HG02973 (cell line): ENCODE results near the gene LSM14B.
A peak's percentile ranks its signal among the peaks of the same experiment; 100 is the strongest.
"Not testable (repeated sequence)": the region's sequence is repeated elsewhere in the genome, so short reads cannot be mapped to it uniquely, and the experiment has no call there.

Source experiments
- ATAC-seq: cut with Tn5 transposase; IDR thresholded peaks from one replicate; pipeline ENCODE4 v1.9.1; 2021; ENCODE audit warnings: moderate library complexity; ENCODE audit not compliant: unreplicated experiment

Gene LSM14B

GRCh38 chr20:62121776-62122653 is at the start of gene LSM14B:
LSM14B (plus strand) TSS chr20:62122475; CDS start chr20:62122667, 192 bp downstream.
- peak; percentile 76 for ATAC-seq

- no peak for ATAC-seq
Observed at GRCh38 chr20:62073323-62073722, 49.0 kb upstream of the LSM14B start.

- no peak for ATAC-seq
Observed at GRCh38 chr20:62079166-62079565, 43.1 kb upstream of the LSM14B start.

DNA sequence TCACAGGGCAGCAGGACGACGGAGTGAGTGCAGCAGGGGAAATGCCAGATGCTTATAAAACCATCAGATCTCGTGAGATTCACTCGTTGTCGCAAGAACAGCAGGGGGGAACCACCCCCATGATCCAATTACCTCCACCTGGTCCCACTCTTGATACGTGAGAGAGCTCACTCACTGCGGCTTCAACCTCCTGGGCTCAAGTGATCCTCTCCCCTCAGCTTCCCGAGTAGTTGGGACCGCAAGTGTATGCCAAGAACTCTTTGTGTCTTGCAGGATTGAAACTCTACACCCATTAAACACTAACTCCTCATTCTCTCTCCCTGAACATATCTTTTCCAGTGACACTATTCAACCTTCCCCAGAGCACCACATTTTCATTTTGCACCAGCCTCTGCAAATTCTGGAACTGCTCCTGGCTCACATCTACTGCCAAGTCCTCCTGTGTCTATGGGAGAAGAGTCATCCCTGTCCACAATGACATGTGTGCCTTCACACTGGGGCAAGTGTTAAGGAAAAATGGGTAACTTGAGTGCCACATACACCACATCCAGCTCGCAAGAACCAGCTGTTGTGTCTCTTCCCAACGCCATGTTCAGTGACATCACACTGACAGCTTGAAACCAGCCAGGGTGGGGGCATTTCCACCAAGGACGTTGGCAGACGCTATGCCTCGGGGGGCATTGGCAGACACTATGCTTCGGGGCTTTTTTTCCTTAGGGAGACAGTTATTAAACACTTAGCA is 41.9 kb upstream of the LSM14B start:
- no peak for ATAC-seq

DNA sequence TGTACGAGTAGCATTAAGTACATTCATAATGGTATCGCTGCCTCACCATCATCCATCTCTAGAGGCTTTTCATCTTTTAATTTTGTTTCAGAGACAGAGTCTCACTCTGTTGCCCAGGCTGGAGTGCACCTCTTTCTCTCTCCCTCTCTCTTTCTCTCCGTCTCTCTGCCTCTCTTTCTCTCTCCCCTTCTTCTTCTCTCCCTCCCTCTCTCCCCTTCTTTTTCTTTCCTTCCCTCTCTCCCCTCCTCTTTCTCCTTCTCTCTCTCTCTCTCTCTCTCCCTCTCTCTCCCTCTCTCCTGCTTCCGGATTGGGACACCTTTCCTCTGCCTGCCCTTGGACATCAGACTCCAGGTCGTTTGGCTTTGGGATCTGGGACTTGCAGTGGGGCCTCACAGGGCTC is 39.0 kb upstream of the LSM14B start:
- no peak for ATAC-seq

GRCh38 chr20:62084224-62084623 is 38.1 kb upstream of the LSM14B start:
- ATAC-seq = not testable (repeated sequence)

DNA sequence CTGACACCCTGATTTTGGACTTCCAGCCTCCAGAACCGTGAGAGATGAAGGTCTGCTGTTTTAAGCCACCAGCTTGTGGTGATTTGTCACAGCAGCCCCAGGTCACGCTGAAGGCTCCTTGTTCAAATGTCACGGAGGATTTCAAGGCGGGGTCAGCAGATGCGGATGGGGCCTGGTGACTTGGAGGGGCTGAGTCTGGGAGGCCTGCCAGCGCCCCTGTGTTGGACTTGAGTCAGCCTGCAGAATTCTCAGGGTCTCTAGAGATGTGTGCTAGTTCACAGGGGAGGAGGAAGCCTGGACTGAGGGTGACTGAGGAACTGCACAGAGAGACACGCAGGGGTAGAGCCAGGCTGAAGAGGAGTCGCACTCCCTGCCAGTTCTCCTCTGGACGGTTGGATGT is 37.1 kb upstream of the LSM14B start:
- ATAC-seq = no peak

- no peak for ATAC-seq
Observed at GRCh38 chr20:62087227-62087626, 35.0 kb upstream of the LSM14B start.

GRCh38 chr20:62087632-62088031 is 34.6 kb upstream of the LSM14B start:
- ATAC-seq = no peak

- no peak for ATAC-seq
Observed at GRCh38 chr20:62088258-62089127, 33.8 kb upstream of the LSM14B start.

GRCh38 chr20:62089393-62089792 is 32.9 kb upstream of the LSM14B start:
- ATAC-seq = no peak

DNA sequence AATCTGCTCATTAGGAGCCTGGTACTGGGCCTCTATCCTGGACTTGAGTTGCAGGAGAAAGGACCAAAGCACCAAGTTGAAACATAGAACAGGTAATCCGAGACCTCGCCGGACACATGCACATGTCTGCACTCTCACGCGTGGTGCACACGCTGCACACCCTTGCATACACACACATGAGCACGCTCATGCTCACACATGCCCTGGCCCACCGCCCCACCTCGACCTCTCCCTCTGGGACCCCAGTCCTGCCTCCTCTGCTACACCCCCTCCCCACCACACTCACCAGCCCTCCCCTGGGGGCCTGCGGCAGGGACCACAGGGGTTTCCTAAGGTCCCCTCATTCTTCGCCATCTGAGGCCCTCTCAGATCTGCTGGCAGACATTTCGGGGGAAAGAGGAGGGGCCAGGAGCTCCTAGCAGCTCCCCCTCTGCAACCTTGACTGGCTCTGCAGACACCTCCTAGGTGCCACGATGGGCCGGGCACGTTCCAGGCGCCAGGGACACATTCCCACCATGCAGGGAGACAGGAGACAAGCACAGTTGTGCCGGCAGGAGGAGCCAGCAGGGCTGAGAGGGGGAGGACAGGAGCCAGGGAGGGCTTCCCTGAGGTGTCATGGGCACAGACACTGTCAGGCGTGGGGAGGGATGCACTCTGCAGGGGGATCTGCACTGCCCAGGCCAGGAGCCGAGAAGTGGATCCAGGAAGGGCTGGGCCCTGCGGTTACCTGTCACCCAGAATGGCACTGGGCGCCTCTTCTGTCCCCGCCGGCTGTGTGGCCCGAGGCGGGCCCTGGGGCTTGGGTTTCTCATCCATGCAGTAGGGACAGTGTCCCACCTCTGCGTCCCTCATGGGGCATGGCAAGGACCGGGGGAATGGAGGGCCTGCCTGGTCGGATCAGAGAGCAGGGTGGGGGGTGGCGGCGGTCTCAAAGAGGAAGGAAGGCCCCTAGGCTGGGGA is 25.6 kb upstream of the LSM14B start:
- ATAC-seq = no peak

DNA sequence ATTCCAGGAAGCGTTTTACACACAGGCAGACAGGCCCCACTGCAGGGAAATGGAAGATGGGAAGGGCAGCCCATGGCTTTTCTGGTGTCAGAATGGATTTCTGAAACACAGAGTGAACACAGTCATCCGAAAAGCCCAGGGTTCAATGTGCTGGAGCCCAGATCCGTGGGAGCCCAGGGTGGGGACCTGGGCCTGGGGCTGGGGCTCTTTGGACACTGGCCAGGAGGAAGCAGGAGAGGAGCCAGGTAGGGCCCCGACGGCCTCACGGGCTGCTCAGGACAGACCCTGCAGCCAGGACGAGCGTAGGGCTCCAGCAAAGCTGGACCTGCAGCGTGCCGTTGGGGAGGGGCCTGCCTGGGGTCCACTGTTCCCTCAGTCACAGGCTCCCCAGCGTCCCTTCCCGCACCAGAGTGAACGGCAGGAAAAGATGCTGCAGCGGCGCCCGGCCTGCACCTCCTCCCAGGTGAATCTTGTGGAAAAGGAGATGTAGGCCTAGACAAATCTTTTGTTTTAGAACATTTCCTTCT is 24.3 kb upstream of the LSM14B start:
- no peak for ATAC-seq

DNA sequence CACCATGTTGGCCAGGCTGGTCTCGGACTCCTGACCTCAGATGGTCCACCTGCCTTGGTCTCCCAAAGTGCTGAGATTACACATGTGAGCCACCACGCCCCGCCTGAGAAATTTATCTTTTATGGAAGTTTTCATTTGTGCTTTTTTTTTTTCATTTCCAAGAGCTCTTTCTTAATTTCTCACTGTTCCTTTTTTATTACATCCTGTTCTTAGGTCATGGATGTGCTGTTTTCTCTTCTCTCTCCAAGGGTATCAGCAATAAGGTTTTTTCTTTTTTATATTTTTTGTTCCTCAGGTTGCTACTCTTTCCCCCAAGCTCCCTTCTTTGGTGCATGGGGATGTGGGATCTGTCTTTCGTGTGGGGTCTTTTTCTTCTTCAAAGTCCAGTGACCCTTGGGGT is 21.2 kb upstream of the LSM14B start:
- no peak for ATAC-seq

DNA sequence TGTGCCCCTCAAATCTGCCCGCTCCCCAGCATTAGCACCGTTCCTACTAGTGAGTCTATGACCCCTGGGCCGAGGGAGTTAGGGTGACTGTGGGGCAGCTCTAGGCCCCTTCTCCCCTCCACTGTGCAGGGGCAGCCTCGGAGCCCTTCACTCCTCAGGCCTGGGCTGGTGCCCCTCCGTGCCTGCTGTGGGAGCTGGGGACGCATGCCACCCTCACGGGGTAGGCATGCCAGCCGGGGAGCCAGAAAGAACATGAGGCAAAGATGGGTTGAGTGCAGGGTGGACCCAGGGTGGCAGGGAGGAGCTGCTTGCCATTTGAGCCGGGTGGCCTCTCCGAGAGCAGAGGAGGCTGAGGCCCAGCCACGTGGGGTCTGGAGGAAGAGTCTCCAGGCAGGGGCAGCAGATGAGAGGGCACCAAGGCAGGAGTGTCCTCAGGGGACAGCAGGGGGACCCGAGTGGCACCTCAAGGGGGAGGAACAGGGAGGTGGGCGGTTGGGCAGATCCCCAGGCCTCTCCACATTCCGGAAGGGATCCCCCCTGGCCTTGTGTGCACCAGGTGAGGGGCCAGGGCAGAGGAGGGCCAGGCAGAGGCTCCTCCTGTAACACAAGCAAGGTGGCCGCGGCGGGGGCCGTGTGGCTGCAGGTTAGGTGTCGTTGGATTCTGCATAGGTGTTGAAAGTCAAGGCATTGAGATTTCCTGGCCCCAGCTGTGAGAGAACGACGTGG is 18.6 kb upstream of the LSM14B start:
- no peak for ATAC-seq

- ATAC-seq = no peak
Observed at GRCh38 chr20:62104234-62104789, 18.0 kb upstream of the LSM14B start.

DNA sequence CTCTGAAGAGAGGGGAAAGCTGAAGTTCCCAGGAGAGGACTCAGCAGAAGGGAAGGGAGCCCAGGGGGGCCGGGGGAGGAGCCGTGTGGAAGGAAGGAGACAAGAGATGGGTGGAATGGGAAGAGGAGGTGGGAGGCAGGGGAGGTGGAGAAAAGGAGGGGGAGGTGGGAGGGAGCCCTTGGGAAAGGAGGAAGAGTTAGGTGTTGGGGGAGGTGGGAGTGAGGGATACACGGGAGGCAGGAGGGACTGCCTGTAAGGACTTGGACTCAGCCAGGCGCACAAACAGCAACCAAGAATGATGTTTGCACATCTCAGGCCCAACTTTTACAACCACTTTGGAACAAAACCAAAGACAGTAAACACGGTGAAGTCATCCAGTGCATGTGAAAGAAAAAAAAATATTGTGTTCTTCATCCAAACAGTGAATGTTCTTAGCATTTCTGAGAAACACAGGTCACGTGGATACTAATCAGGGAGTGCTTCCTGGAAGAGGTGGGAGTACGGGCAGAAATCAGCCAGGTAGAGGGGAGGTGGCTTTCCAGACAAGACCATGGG is 17.4 kb upstream of the LSM14B start:
- ATAC-seq = no peak

- ATAC-seq = no peak
Observed at GRCh38 chr20:62105592-62105991, 16.7 kb upstream of the LSM14B start.

- ATAC-seq = no peak
Observed at GRCh38 chr20:62111148-62111547, 11.1 kb upstream of the LSM14B start.
